Heart left ventricle (tissue), 16 donors: Measurements from ENCODE around the gene DCAF5. TPM values are rescaled to one million over a fixed set of nuclear protein-coding genes. Genes with fewer than 3 reads are reported as not detected.

Experiments
- ATAC-seq, 4 donors: fragments of 200-7000 bp; cut with Tn5 transposase; one replicate each; pipeline ENCODE4 v1.9.1; 2020 to 2022; ENCODE audit warnings: moderate library complexity in 4 of 4, mild to moderate bottlenecking in 3 of 4, moderate number of reproducible peaks in 1 of 4
- DNase-seq, 5 donors: peaks; one replicate each; pipeline ENCODE4 v3.0.0-alpha.2; 2020
- H3K27ac ChIP-seq, 12 donors: fragments of 200-600 bp; sonication (generic) in 4 of 12; one replicate each; pipeline versions ENCODE4 v1.5.0 to v1.8.0; 2016 to 2022; ENCODE audit warnings: mild to moderate bottlenecking in 2 of 12
- H3K27me3 ChIP-seq, 9 donors: fragments of 200-600 bp; sonication (generic) in 2 of 9; one replicate each; pipeline versions ENCODE4 v1.5.1 to v1.8.0; 2016 to 2022; ENCODE audit warnings: mild to moderate bottlenecking in 3 of 9
- H3K36me3 ChIP-seq, 9 donors: fragments of 200-600 bp; sonication (generic) in 2 of 9; one replicate each; pipeline versions ENCODE4 v1.5.0 to v1.8.0; 2018 to 2022; ENCODE audit warnings: mild to moderate bottlenecking in 2 of 9
- H3K4me1 ChIP-seq, 12 donors: fragments of 200-600 bp; sonication (generic) in 4 of 12; one replicate each; pipeline versions ENCODE4 v1.5.0 to v1.8.0; 2016 to 2022; ENCODE audit warnings: mild to moderate bottlenecking in 3 of 12
- H3K4me3 ChIP-seq, 12 donors: fragments of 200-600 bp; sonication (generic) in 4 of 12; one replicate each; pipeline versions ENCODE4 v1.5.0 to v1.8.0; 2017 to 2022; ENCODE audit warnings: mild to moderate bottlenecking in 9 of 12, moderate library complexity in 4 of 12
- H3K9me3 ChIP-seq, 12 donors: fragments of 200-600 bp; sonication (generic) in 4 of 12; one replicate each; pipeline versions ENCODE4 v1.5.0 to v1.8.0; 2016 to 2022; ENCODE audit warnings: mild to moderate bottlenecking in 1 of 12
- CTCF ChIP-seq, 12 donors: fragments of 200-600 bp; sonication (generic) in 4 of 12; IDR thresholded peaks; one replicate each; pipeline versions ENCODE4 v1.5.0 to v1.8.0; 2018 to 2022; ENCODE audit warnings: antibody characterized with exemption in 12 of 12, mild to moderate bottlenecking in 5 of 12
- POLR2A ChIP-seq, 2 donors: fragments of 450-650 bp; IDR thresholded peaks; one replicate each; pipeline ENCODE4 v1.6.1; 2017; ENCODE audit warnings: antibody characterized with exemption in 2 of 2, mild to moderate bottlenecking in 2 of 2, moderate library complexity in 2 of 2
- WGBS, 4 donors: extraction: QIAGEN DNeasy Blood & Tissue Kit in 2 of 4; methylation state at CpG; one replicate each; pipeline versions ENCODE4 v1.1.5 to v1.1.7; 2013 to 2018; 5-methylcytosine and 5-hydroxymethylcytosine counted together
- intact Hi-C, 10 donors: fragments of 100-400 bp; cut with DNase I; formaldehyde crosslinking; loops; one replicate each; pipeline versions ENCODE4 v1.11.1 to v1.14.2; 2022
- polyA plus RNA-seq, 2 donors: library from polyadenylated mRNA; stranded (reverse); fragments of 200-250 nt; gene quantifications; one replicate each; pipeline ENCODE4 v1.2.3, GENCODE V29; 2013
- total RNA-seq, 9 donors: library from RNA; depleted of rRNA in 2 of 9; stranded (reverse); fragments of >200 nt in 2 of 9; fragmentation: NEBNext Ultra II Directional in 3 of 9; extraction: Animal tissue kit (Norgen Biotek cat#: 25700) in 3 of 9; gene quantifications; one replicate each; pipeline versions ENCODE4 v1.1.0 to v1.2.4, GENCODE V29; 2016 to 2023
- donor health status: ischemic (EF 13 %, LVEDD 7.1; RV severe dilation, severe dysfunction).
- donor health status: healthy with polysubstance abuse.
- donor health status: DM: no; HTN: yes; CAD: no.
- donor health status: DM: no; HTN: no; CAD: no.
- donor health status: ischemic (EF 25% LVEDD 6.9; RV normal size, moderate dysfunction).
- donor health status: ischemic (EF 25% LVEDD 5.7; RV mildly dilated, moderate dysfunction).
- donor health status: healthy.
- donor health status: DM: yes; HTN: yes; CAD: no.
- donor health status: ischemic (EF 35%, LVEDD 5.7; RV mildly dilated, moderate dysfunction).
- donor health status: nonischemic (EF 11% LVEDD 7.7; RV severe dilation, severe dysfunction).
- donor health status: DM: yes; HTN: yes; CAD: no.
- donor health status: PGD.
- donor health status: ischemic (EF 29% LVEDD 5.4; RV normal size, mild dysfunction).
- donor health status: nonischemic (EF 23%, LVEDD 6.1; RV moderate dilation, normal function).

DCAF5 gene
- total and polyA plus RNA-seq, 11 donors = 16.8 to 71.7 (median 58.8) TPM

GRCh38 chr14:69118305-69118704 is 34.6 kb downstream of the DCAF5 start:
- whole genome bisulfite sequencing, 4 donors = 89 to 100% (median 97%) methylated on average over 1 of the region's 1 CpG
- H3K27me3 ChIP-seq = no peaks in the 10 kb centered on the region
- TF ChIP-seq POLR2A (IDR thresholded peaks at IDR 0.05) (no peak), CTCF (IDR thresholded peaks at IDR 0.05) (no peak)
- peaks cover 0 to 15% (median 1%) of the 10 kb centered on the region in 12 donors for H3K4me1 ChIP-seq
- DNase-seq (no peak), ATAC-seq (no peak)
- no peak overlapping the region for H3K4me3 ChIP-seq
- no peak overlapping the region for H3K27ac ChIP-seq
- intact Hi-C loops = loop anchor here in 1 of 10 donors (10.0 kb wide), 1 partner anchor 1294 kb away; no protein-coding TSS in a partner anchor
- H3K36me3 ChIP-seq = peaks cover 0 to 87% (median 75%) of the 10 kb centered on the region in 9 donors
- no peaks in the 10 kb centered on the region for H3K9me3 ChIP-seq

- H3K27ac ChIP-seq = no peak overlapping the region
- WGBS, 4 donors = 92 to 96% (median 94%) methylated on average over 6 of the region's 6 CpGs
- no peak overlapping the region for H3K4me3 ChIP-seq
- peaks cover 0 to 97% (median 80%) of the 10 kb centered on the region in 9 donors for H3K36me3 ChIP-seq
- no peak for DNase-seq
- H3K4me1 ChIP-seq = peaks cover 0 to 18% (median 4%) of the 10 kb centered on the region in 12 donors
- no peaks in the 10 kb centered on the region for H3K27me3 ChIP-seq
- no peaks in the 10 kb centered on the region for H3K9me3 ChIP-seq
- TF ChIP-seq POLR2A (IDR thresholded peaks at IDR 0.05) (no peak), CTCF (IDR thresholded peaks at IDR 0.05) (no peak)
- ATAC-seq = no peak
- intact Hi-C loops = loop anchor here in 1 of 10 donors (10.0 kb wide), 1 partner anchor 1292 kb away; no protein-coding TSS in a partner anchor
Measured at GRCh38 chr14:69117020-69117767, 35.7 kb downstream of the DCAF5 start.

GRCh38 chr14:69115407-69116185 is 37.3 kb downstream of the DCAF5 start:
- H3K27me3 ChIP-seq = no peaks in the 10 kb centered on the region
- no peak for DNase-seq
- 87 to 94% (median 93%) methylated on average over 3 of the region's 3 CpGs for WGBS, 4 donors
- ATAC-seq = no peak
- H3K36me3 ChIP-seq = peaks cover 0 to 99% (median 87%) of the 10 kb centered on the region in 9 donors
- H3K4me3 ChIP-seq = no peak overlapping the region
- TF ChIP-seq CTCF (IDR thresholded peaks at IDR 0.05) = no peak
- no peak for TF ChIP-seq POLR2A (IDR thresholded peaks at IDR 0.05)
- no peaks in the 10 kb centered on the region for H3K9me3 ChIP-seq
- intact Hi-C loops = loop anchor here in 1 of 10 donors (10.0 kb wide), 1 partner anchor 1291 kb away; no protein-coding TSS in a partner anchor
- peaks cover 0 to 18% (median 1%) of the 10 kb centered on the region in 12 donors for H3K4me1 ChIP-seq
- no peak overlapping the region for H3K27ac ChIP-seq

- ATAC-seq (peak in 2 of 4 donors; percentile 54 to 62), DNase-seq (no peak)
- Histone ChIP-seq H3K4me3 (no peak overlapping the region), H3K9me3 (no peaks in the 10 kb centered on the region), H3K27me3 (no peaks in the 10 kb centered on the region), H3K27ac (no peak overlapping the region), H3K4me1 (peaks cover 0 to 18% (median 1%) of the 10 kb centered on the region in 12 donors), H3K36me3 (peaks cover 0 to 99% (median 83%) of the 10 kb centered on the region in 9 donors)
- intact Hi-C loops = loop anchor here in 1 of 10 donors (10.0 kb wide), 1 partner anchor 1290 kb away; no protein-coding TSS in a partner anchor
- no peak for TF ChIP-seq CTCF (IDR thresholded peaks at IDR 0.05)
- TF ChIP-seq POLR2A (IDR thresholded peaks at IDR 0.05) = no peak
- 54 to 64% (median 62%) methylated on average over 2 of the region's 2 CpGs for WGBS, 4 donors
Measured at GRCh38 chr14:69114763-69115162, 38.2 kb downstream of the DCAF5 start.
